ENCODE results near the gene SRR.

DNA sequence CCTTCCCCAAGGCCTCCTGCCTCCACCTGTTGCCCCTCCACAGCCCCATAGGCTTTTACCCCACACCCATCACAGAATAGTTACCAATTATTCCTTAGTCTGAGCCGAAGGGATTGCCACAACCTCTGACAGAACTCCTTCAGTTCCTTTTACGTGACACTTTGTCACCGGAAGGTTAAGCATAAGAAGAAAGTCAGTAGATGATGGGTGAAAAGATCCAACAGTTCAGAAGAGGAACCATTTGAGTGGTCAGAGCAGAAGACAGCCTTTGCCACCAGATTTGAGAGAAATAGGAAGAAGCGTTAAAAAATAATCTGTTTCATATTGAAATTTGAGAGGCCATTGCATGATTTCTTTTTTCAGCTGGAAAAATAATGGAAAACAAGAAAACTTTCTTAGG lies 1.2 kb downstream of the SRR start:
- TF ChIP-seq, protein P1, sequence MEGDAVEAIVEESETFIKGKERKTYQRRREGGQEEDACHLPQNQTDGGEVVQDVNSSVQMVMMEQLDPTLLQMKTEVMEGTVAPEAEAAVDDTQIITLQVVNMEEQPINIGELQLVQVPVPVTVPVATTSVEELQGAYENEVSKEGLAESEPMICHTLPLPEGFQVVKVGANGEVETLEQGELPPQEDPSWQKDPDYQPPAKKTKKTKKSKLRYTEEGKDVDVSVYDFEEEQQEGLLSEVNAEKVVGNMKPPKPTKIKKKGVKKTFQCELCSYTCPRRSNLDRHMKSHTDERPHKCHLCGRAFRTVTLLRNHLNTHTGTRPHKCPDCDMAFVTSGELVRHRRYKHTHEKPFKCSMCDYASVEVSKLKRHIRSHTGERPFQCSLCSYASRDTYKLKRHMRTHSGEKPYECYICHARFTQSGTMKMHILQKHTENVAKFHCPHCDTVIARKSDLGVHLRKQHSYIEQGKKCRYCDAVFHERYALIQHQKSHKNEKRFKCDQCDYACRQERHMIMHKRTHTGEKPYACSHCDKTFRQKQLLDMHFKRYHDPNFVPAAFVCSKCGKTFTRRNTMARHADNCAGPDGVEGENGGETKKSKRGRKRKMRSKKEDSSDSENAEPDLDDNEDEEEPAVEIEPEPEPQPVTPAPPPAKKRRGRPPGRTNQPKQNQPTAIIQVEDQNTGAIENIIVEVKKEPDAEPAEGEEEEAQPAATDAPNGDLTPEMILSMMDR (IDR thresholded peaks at IDR 0.05; ENCODE audit: insufficient read depth, low read length, poor library complexity, severe bottlenecking): no peak
- no peak for TF ChIP-seq EZH2phosphoT487 (conservative IDR thresholded peaks at IDR 0.05; ENCODE audit: low read length)
